Lower leg skin (tissue), 4 donors: ENCODE results near the gene ICOSLG. TPM values are rescaled to one million over a fixed set of nuclear protein-coding genes. Genes with fewer than 3 reads are reported as not detected.

Source experiments
- total RNA-seq, 4 donors: library from RNA; depleted of rRNA; stranded (reverse); fragments of >200 nt; gene quantifications; one replicate each; pipeline ENCODE4 v1.1.0, GENCODE V29; 2016

ICOSLG gene
- total RNA-seq, 4 donors from 2014 or later: 4.2 to 11.9 (median 7.8) TPM

Other genes starting within 250 kb of the ICOSLG start
- gene TRAPPC10, start 228.6 kb downstream of the ICOSLG start, total RNA-seq: 10 to 100 TPM; 20.9 to 31.9 (median 31.2) TPM
- 10 to 100 TPM in 3 of 4 donors, 1 to 10 TPM in 1; 3.0 to 21.6 (median 13.2) TPM for gene PWP2, start 133.5 kb downstream of the ICOSLG start, total RNA-seq
- 10 to 100 TPM in 1 of 4 donors, 1 to 10 TPM in 3; 2.5 to 43.5 (median 4.5) TPM for gene GATD3, start 107.3 kb downstream of the ICOSLG start, total RNA-seq
- gene DNMT3L, start 21.0 kb upstream of the ICOSLG start, total RNA-seq: not detected
- under 1 TPM in 3 of 4 donors, not detected in 1; 0.12 to 0.21 (median 0.19) TPM for gene AIRE, start 44.9 kb upstream of the ICOSLG start, total RNA-seq
- 100 to 1,000 TPM; 104 to 145 (median 136) TPM for gene PFKL, start 59.1 kb upstream of the ICOSLG start, total RNA-seq
- gene CFAP410, start 98.4 kb upstream of the ICOSLG start, total RNA-seq: 10 to 100 TPM; 21.3 to 40.1 (median 25.2) TPM
- 1 to 10 TPM; 1.9 to 9.4 (median 2.2) TPM for gene TRPM2, start 112.7 kb upstream of the ICOSLG start, total RNA-seq
- 1 to 10 TPM; 2.9 to 5.8 (median 3.2) TPM for gene LRRC3, start 214.6 kb upstream of the ICOSLG start, total RNA-seq